ENCODE data around the gene SNUPN. TPM values are rescaled to one million over a fixed set of nuclear protein-coding genes. Genes with fewer than 3 reads are reported as not detected.

Gene SNUPN
- total and polyA plus RNA-seq, 10 of the 15 experiments (the other 5 are each of a cell fraction or from before 2014, with no cell fraction given): 19.0 to 50.3 (median 32.5) TPM

GRCh38 chr15:75625542-75626347 is at the start of gene SNUPN (continued):
- TF ChIP-seq, protein P1, sequence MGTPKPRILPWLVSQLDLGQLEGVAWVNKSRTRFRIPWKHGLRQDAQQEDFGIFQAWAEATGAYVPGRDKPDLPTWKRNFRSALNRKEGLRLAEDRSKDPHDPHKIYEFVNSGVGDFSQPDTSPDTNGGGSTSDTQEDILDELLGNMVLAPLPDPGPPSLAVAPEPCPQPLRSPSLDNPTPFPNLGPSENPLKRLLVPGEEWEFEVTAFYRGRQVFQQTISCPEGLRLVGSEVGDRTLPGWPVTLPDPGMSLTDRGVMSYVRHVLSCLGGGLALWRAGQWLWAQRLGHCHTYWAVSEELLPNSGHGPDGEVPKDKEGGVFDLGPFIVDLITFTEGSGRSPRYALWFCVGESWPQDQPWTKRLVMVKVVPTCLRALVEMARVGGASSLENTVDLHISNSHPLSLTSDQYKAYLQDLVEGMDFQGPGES (IDR thresholded peaks at IDR 0.05): no peak
- TF ChIP-seq NBN (IDR thresholded peaks at IDR 0.05): peak; percentile 94
- no peak for TF ChIP-seq CHD4 (IDR thresholded peaks at IDR 0.05)
- TF ChIP-seq, protein P2, sequence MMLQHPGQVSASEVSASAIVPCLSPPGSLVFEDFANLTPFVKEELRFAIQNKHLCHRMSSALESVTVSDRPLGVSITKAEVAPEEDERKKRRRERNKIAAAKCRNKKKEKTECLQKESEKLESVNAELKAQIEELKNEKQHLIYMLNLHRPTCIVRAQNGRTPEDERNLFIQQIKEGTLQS (IDR thresholded peaks at IDR 0.05; ENCODE audit: borderline replicate concordance, extremely low read depth, low read depth, low read length): no peak
- no peak for TF ChIP-seq CEBPB (IDR thresholded peaks at IDR 0.05; ENCODE audit: borderline replicate concordance in 1 of 2, low read depth in 2 of 2, low read length in 2 of 2)
- 0 out of 2 replicates have a peak, but pooled peaks have one; percentile 32 for TF ChIP-seq RFX5 (IDR thresholded peaks at IDR 0.05; ENCODE audit: low read depth, low read length)
- 0 out of 2 replicates have a peak, but pooled peaks have one; percentile 50 for TF ChIP-seq ESRRA (IDR thresholded peaks at IDR 0.05; ENCODE audit: low read length)
- TF ChIP-seq SP1 (IDR thresholded peaks at IDR 0.05; ENCODE audit: low read depth, low read length): peak; percentile 81
- TF ChIP-seq NFYB (IDR thresholded peaks at IDR 0.05; ENCODE audit: insufficient read depth, low read depth, low read length): peak; percentile 66; the same call in 1 of the 2 replicates

DNA sequence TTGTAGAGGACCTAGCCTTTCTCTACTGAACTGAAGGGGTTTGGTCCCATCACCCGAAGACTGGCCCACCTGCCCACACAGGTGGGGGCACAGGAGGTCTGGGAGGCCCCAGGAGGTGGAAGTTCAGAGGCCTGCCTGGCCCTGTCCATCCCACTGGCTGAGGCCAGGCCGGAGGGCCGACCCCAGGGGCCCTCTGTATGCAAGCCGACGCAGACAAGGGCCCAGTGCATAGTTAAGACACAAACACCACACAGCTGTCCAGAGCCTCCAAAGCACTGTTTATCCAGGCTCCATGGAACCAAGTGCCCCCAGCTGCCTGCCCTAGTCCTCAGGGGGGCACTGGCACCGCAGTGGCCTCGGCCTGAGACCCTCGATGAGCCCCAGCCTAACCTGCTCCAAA is 48.8 kb upstream of the SNUPN start:
- Histone ChIP-seq H3K27ac (ENCODE audit: control insufficient read depth, insufficient read depth) (no peak overlapping the region), H3K4me3 (no peak overlapping the region), H3K4me1 (ENCODE audit: control insufficient read depth, insufficient read depth, low read length) (no peaks in the 10 kb centered on the region), H3K36me3 (ENCODE audit: control insufficient read depth in 2 of 2, insufficient read depth in 2 of 2, low read length in 1 of 2) (no peaks in the 10 kb centered on the region), H2AFZ (ENCODE audit: control insufficient read depth, low read depth, low read length) (no peak overlapping the region), H3K27me3 (replicated peaks in 1 of 2; ENCODE audit: control insufficient read depth in 2 of 2, insufficient read depth in 2 of 2, low read length in 1 of 2) (peaks cover 0 to 3% of the 10 kb centered on the region in 2 experiments; a peak in 3 of 4 replicates), H3K79me2 (ENCODE audit: control insufficient read depth, insufficient read depth, low read length) (no peaks in the 10 kb centered on the region), H4K20me1 (ENCODE audit: control insufficient read depth, insufficient read depth) (no peaks in the 10 kb centered on the region), H3K4me2 (ENCODE audit: control insufficient read depth, insufficient read depth) (no peak overlapping the region), H3K9me3 (replicated peaks; ENCODE audit: control insufficient read depth, insufficient read depth, low read length) (no peaks in the 10 kb centered on the region), H3K9ac (ENCODE audit: control insufficient read depth, insufficient read depth, low read length) (no peak overlapping the region)
- ChIA-PET SMC1A (ENCODE audit: uncharacterized antibody, unreplicated experiment) (no interaction called here), CTCF (no interaction called here), RAD21 (ENCODE audit: unreplicated experiment) (interaction anchor here (1.1 kb wide), 1 partner anchor 307 kb away, joined by 5 read pairs; no protein-coding TSS in a partner anchor), POLR2A (interaction anchor here (1.5 kb wide), 1 partner anchor 13 kb away, joined by 3 read pairs; no protein-coding TSS in a partner anchor)
- intact Hi-C loops (cut with micrococcal nuclease; ENCODE audit: unreplicated experiment) (no loop called here), in situ Hi-C loops (cut with MboI) (loop anchor here (25.0 kb wide), 1 partner anchor 662 kb away; the partner anchor contains the start of gene PPCDC)
- 31% methylated on average over 8 of the region's 8 CpGs for WGBS (ENCODE audit: insufficient coverage, insufficient replicate concordance, low lambda C conversion rate, missing lambda C conversion rate)
- no peak for FAIRE-seq
- no TSS peak for BruUV-seq (replicated peaks)
- no peak for ATAC-seq
- no peak for DNase-seq (ENCODE audit: low read depth, low spot score)
- TF ChIP-seq, protein P3, sequence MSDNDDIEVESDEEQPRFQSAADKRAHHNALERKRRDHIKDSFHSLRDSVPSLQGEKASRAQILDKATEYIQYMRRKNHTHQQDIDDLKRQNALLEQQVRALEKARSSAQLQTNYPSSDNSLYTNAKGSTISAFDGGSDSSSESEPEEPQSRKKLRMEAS (IDR thresholded peaks at IDR 0.05; ENCODE audit: low read depth, low read length): no peak
- TF ChIP-seq E4F1 (IDR thresholded peaks at IDR 0.05; ENCODE audit: borderline replicate concordance, partially characterized antibody) (no peak), ZNF622 (IDR thresholded peaks at IDR 0.05) (no peak), RBBP5 (conservative IDR thresholded peaks at IDR 0.05) (no peak), HCFC1 (IDR thresholded peaks at IDR 0.05; ENCODE audit: low read length) (no peak), TAF1 (IDR thresholded peaks at IDR 0.05; ENCODE audit: borderline replicate concordance, low read depth, low read length) (no peak), POLR2AphosphoS2 (IDR thresholded peaks at IDR 0.05; ENCODE audit: low read depth, low read length) (no peak), TCF12 (IDR thresholded peaks at IDR 0.05; ENCODE audit: low read depth, low read length) (no peak)
- TF ChIP-seq, protein P4, sequence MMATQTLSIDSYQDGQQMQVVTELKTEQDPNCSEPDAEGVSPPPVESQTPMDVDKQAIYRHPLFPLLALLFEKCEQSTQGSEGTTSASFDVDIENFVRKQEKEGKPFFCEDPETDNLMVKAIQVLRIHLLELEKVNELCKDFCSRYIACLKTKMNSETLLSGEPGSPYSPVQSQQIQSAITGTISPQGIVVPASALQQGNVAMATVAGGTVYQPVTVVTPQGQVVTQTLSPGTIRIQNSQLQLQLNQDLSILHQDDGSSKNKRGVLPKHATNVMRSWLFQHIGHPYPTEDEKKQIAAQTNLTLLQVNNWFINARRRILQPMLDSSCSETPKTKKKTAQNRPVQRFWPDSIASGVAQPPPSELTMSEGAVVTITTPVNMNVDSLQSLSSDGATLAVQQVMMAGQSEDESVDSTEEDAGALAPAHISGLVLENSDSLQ (IDR thresholded peaks at IDR 0.05): no peak
